Measurements from ENCODE around the gene MYO1A.
A peak's percentile ranks its signal among the peaks of the same experiment; 100 is the strongest.
"Not testable (repeated sequence)": the region's sequence is repeated elsewhere in the genome, so short reads cannot be mapped to it uniquely, and the experiment has no call there.

Gene MYO1A

GRCh38 chr12:57069523-57069922, 19.6 kb upstream of the MYO1A start:
- H3K4me3 ChIP-seq (ENCODE audit: low read depth, low read length), result no peak overlapping the region
- TF ChIP-seq, protein P1, sequence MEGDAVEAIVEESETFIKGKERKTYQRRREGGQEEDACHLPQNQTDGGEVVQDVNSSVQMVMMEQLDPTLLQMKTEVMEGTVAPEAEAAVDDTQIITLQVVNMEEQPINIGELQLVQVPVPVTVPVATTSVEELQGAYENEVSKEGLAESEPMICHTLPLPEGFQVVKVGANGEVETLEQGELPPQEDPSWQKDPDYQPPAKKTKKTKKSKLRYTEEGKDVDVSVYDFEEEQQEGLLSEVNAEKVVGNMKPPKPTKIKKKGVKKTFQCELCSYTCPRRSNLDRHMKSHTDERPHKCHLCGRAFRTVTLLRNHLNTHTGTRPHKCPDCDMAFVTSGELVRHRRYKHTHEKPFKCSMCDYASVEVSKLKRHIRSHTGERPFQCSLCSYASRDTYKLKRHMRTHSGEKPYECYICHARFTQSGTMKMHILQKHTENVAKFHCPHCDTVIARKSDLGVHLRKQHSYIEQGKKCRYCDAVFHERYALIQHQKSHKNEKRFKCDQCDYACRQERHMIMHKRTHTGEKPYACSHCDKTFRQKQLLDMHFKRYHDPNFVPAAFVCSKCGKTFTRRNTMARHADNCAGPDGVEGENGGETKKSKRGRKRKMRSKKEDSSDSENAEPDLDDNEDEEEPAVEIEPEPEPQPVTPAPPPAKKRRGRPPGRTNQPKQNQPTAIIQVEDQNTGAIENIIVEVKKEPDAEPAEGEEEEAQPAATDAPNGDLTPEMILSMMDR (IDR thresholded peaks at IDR 0.05; ENCODE audit: low read depth, low read length), result peak; percentile 77

GRCh38 chr12:57066245-57066644, 16.3 kb upstream of the MYO1A start:
- H3K4me3 ChIP-seq (ENCODE audit: low read depth, low read length), result no peak overlapping the region
- TF ChIP-seq, protein P1 (IDR thresholded peaks at IDR 0.05; ENCODE audit: low read depth, low read length), result no peak

DNA sequence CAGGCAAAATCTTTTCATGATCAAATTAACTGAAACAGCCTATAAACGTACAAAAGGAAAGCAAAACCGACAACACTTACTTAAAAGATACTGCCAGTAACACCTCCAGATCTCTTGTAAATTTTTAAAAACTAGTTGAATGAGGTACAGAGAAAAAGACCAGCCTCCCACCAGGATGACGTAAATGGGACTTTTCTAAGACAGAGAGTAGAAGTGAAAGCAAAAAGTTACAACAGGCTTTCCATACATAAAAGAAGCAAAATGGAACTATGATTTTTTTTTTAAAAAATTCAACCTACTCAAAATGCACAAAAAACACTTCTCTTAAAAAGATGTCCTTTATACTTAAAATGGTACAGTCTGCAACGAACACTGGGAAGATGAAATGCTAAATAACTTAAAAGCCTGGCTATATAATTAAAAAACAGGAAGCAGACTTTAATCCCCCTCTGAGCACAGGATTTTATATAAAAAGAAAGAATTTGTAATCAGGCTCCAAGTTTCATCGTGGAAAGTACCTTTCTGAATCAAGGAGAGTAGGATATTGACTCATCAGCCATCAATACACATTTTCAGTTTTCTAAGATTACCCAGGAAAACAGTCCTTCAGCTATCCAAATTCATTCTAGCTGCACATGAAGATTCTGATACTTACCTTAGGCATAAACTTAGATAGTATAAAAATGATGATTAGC, 14.2 kb upstream of the MYO1A start:
- no peak overlapping the region for H3K4me3 ChIP-seq (ENCODE audit: low read depth, low read length)
- TF ChIP-seq, protein P1 (IDR thresholded peaks at IDR 0.05; ENCODE audit: low read depth, low read length), result no peak

DNA sequence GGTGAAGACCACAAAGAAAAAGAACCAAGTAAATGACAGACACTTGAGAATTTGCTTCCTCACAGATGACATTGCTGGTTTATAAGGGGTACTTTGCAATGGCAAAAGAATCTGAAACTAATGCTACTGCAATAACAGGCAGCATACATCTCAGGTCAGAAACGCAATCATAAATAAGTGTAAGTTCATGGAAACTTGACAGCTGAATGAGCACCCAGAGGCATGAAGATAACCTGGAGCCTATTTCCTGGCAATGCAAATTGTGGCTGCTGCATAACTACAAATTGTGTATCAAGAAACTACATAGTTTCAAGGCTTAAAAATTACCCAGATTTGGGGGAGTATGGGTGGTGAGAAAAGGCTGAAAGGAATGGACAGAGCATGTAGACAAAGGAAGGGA, 8.5 kb upstream of the MYO1A start:
- TF ChIP-seq, protein P1 (IDR thresholded peaks at IDR 0.05; ENCODE audit: low read depth, low read length), result no peak
- H3K4me3 ChIP-seq (ENCODE audit: low read depth, low read length), result no peak overlapping the region

DNA sequence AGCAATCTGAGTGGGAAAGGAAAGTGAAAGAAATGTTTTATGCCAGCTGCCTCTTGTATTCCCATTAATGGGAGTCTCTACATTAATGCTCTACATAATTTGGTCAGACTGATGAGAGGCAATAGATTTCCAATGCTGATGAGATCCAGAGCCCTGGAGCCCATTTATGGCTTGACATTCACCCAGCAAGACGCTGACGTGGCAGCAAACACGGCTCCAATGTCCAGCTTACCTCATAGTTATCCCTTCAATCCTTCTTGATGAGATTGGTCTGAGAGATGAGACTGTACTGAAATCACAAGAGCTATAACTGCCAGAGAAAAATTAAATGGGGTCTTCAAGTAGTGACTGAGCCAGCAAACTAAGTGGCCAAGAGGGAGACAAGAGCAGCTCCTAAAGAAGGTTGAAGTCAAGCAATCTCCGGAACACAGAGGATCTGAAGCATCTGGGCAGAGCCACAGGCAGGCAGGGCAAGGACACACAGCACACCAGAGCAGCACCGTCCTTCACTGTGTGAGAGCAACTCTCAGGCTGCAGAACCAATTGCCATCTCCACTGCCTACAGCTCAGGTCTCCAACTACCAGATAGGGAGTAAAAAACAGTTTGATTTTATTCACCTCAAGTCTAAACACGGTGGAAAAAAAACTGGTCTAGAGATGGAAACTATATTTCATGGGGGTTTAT, 7.3 kb upstream of the MYO1A start:
- no peak overlapping the region for H3K4me3 ChIP-seq (ENCODE audit: low read depth, low read length)
- TF ChIP-seq, protein P1 (IDR thresholded peaks at IDR 0.05; ENCODE audit: low read depth, low read length), result no peak

GRCh38 chr12:57055824-57056223, 5.9 kb upstream of the MYO1A start:
- TF ChIP-seq, protein P1 (IDR thresholded peaks at IDR 0.05; ENCODE audit: low read depth, low read length), result no peak
- no peak overlapping the region for H3K4me3 ChIP-seq (ENCODE audit: low read depth, low read length)

DNA sequence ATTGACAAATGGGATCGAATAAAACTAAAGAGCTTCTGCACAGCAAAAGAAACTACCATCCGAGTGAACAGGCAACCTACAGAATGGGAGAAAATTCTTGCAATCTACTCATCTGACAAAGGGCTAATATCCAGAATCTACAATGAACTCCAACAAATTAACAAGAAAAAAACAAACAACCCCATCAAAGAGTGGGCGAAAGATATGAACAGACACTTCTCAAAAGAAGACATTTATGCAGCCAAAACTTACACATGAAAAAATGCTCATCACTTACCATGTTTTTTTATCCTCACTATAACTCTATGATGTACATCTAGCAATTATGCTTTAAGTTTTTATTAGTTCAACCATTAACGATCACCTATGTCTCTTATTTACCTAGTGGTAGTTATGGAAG, 4.0 kb upstream of the MYO1A start:
- not testable (repeated sequence) for H3K4me3 ChIP-seq (ENCODE audit: low read depth, low read length)

GRCh38 chr12:57053146-57053545, 3.2 kb upstream of the MYO1A start:
- H3K4me3 ChIP-seq (ENCODE audit: low read depth, low read length), result not testable (repeated sequence)
